Gastroesophageal sphincter (tissue), 4 donors: ENCODE measurements around the gene ATP2B2. TPM values are rescaled to one million over a fixed set of nuclear protein-coding genes. Genes with fewer than 3 reads are reported as not detected.
"Not testable (repeated sequence)": the region's sequence is repeated elsewhere in the genome, so short reads cannot be mapped to it uniquely, and the experiment has no call there.

ENCODE experiments used
- ATAC-seq: fragments of 150-250 bp; one replicate; pipeline ENCODE4 v1.9.1; 2016; ENCODE audit warnings: mild to moderate bottlenecking, moderate library complexity
- H3K27ac ChIP-seq, 4 donors: fragments of 200-600 bp; sonication (generic) in 3 of 4; 1 replicate in 3 of 4; 2 replicates in 1 of 4; pipeline ENCODE4 v1.5.1; 2016 to 2019
- H3K27me3 ChIP-seq: fragments of 200-600 bp; sonication (generic); one replicate; pipeline ENCODE4 v1.5.1; 2019
- H3K36me3 ChIP-seq, 2 donors: fragments of 200-600 bp; sonication (generic); one replicate each; pipeline ENCODE4 v1.5.1; 2019; ENCODE audit warnings: control low read depth in 1 of 2
- H3K4me1 ChIP-seq, 3 donors: fragments of 200-600 bp; sonication (generic); 1 replicate in 2 of 3; 2 replicates in 1 of 3; pipeline ENCODE4 v1.5.1; 2016 to 2019; ENCODE audit warnings: control low read depth in 2 of 3
- H3K4me3 ChIP-seq, 2 donors: fragments of 200-600 bp; sonication (generic); one replicate each; pipeline ENCODE4 v1.5.1; 2019; ENCODE audit warnings: mild to moderate bottlenecking in 1 of 2, moderate library complexity in 1 of 2
- H3K9me3 ChIP-seq, 3 donors: fragments of 200-600 bp; sonication (generic); one replicate each; pipeline ENCODE4 v1.5.1; 2017 to 2019; ENCODE audit warnings: control low read depth in 2 of 3
- EP300 ChIP-seq: sonication (generic); formaldehyde crosslinking; IDR thresholded peaks from one replicate; pipeline ENCODE4 v1.6.1; 2017; ENCODE audit warnings: antibody characterized with exemption, mild to moderate bottlenecking
- POLR2A ChIP-seq, 2 donors: fragments of 450-650 bp; IDR thresholded peaks; one replicate each; pipeline ENCODE4 v1.6.1; 2017; ENCODE audit warnings: antibody characterized with exemption in 2 of 2, mild to moderate bottlenecking in 2 of 2, moderate library complexity in 1 of 2
- POLR2AphosphoS5 ChIP-seq: sonication (generic); formaldehyde crosslinking; IDR thresholded peaks from one replicate; pipeline ENCODE4 v1.6.1; 2017; ENCODE audit warnings: antibody characterized with exemption
- WGBS, 2 donors: methylation state at CpG; one replicate each; pipeline ENCODE4 v1.1.5; 2018; ENCODE audit warnings: low coverage in 1 of 2; 5-methylcytosine and 5-hydroxymethylcytosine counted together
- total RNA-seq, 4 donors: library from RNA; depleted of rRNA; stranded (reverse); fragments of >200 nt; gene quantifications; one replicate each; pipeline ENCODE4 v1.1.0, GENCODE V29; 2016
- TF ChIP-seq, protein P1 (sequence below), 4 experiments: fragments of 200-600 bp in 2 of 4; fragments of 450-650 bp in 2 of 4; sonication (generic) in 1 of 4; IDR thresholded peaks; one replicate each; pipeline ENCODE4 v1.5.1; 2017 to 2019; ENCODE audit warnings: antibody characterized with exemption in 4 of 4, mild to moderate bottlenecking in 2 of 4, moderate library complexity in 2 of 4

The ATP2B2 gene
- total RNA-seq, 4 donors from 2014 or later: 0.13 to 0.30 (median 0.27) TPM; not detected in 1

DNA sequence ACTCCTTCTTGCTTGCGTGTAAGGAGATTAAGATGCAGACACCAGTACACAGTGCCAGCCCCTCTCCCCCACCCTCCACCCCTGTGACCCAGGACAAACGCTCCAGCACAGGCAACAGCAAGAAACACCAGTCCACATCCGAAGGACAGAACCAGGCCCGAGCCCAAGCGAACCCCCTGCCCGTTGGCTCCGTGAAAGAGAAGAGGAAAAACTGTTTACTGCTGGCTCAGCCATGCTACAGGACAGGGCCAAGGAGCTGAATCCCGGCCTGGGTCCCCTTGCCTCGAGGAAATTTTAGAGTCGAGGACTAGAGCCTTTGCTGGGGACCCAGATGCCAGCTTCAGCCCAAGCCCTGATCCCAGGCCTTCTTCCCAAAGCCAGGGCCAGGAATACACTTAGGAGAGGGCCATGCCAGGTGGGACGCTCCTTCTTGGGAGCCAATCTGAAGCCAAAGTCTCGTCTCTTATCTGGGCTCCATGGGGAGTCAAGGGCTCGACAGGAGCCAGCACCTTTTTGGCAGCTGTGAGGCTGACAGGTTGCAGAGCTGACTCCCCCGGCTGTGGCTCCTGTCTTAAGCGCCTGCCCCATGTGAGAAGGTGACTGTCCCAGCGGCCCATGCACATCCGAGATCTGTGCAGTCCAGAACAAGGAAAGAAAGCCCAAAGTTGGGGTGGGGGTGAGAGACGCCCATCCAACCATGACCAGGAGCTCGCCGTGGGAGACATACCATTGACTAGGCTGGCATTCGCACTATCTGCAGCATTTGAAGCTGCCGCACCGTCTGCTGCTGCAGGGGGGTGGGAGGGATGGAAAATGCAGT lies 120.6 kb downstream of the ATP2B2 start:
- H3K27ac ChIP-seq: no peak overlapping the region
- ATAC-seq: no peak
- TF ChIP-seq POLR2AphosphoS5 (no peak), POLR2A (IDR thresholded peaks at IDR 0.05) (no peak), EP300 (no peak)
- TF ChIP-seq, protein P1, sequence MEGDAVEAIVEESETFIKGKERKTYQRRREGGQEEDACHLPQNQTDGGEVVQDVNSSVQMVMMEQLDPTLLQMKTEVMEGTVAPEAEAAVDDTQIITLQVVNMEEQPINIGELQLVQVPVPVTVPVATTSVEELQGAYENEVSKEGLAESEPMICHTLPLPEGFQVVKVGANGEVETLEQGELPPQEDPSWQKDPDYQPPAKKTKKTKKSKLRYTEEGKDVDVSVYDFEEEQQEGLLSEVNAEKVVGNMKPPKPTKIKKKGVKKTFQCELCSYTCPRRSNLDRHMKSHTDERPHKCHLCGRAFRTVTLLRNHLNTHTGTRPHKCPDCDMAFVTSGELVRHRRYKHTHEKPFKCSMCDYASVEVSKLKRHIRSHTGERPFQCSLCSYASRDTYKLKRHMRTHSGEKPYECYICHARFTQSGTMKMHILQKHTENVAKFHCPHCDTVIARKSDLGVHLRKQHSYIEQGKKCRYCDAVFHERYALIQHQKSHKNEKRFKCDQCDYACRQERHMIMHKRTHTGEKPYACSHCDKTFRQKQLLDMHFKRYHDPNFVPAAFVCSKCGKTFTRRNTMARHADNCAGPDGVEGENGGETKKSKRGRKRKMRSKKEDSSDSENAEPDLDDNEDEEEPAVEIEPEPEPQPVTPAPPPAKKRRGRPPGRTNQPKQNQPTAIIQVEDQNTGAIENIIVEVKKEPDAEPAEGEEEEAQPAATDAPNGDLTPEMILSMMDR (IDR thresholded peaks at IDR 0.05): no peak
- no peaks in the 10 kb centered on the region for H3K4me1 ChIP-seq
- no peak overlapping the region for H3K4me3 ChIP-seq
- peaks cover 0 to 42% (median 0%) of the 10 kb centered on the region in 3 donors for H3K9me3 ChIP-seq
- peaks cover 26% of the 10 kb centered on the region for H3K27me3 ChIP-seq
- WGBS, 2 donors: 96 to 100% methylated on average over 2 to 4 of the region's 23 CpGs
- no peaks in the 10 kb centered on the region for H3K36me3 ChIP-seq

- Histone ChIP-seq H3K27me3 (peaks cover 26% of the 10 kb centered on the region), H3K9me3 (peaks cover 0 to 33% (median 0%) of the 10 kb centered on the region in 3 donors), H3K36me3 (no peaks in the 10 kb centered on the region), H3K4me1 (no peaks in the 10 kb centered on the region), H3K4me3 (no peak overlapping the region), H3K27ac (no peak overlapping the region)
- no peak for ATAC-seq
- TF ChIP-seq EP300 (no peak), POLR2A (IDR thresholded peaks at IDR 0.05) (no peak), POLR2AphosphoS5 (no peak)
- TF ChIP-seq, protein P1 (IDR thresholded peaks at IDR 0.05): no peak
- 88 to 100% methylated on average over 1 of the region's 4 CpGs for WGBS, 2 donors
Observed at GRCh38 chr3:10383850-10384248, 121.5 kb downstream of the ATP2B2 start.

GRCh38 chr3:10382892-10383849 lies 122.2 kb downstream of the ATP2B2 start:
- Histone ChIP-seq H3K4me3 (no peak overlapping the region), H3K36me3 (no peaks in the 10 kb centered on the region), H3K27ac (no peak overlapping the region), H3K27me3 (peaks cover 26% of the 10 kb centered on the region), H3K4me1 (no peaks in the 10 kb centered on the region), H3K9me3 (peaks cover 0 to 26% (median 0%) of the 10 kb centered on the region in 3 donors)
- TF ChIP-seq POLR2A (IDR thresholded peaks at IDR 0.05): no peak
- TF ChIP-seq, protein P1 (IDR thresholded peaks at IDR 0.05): no peak
- TF ChIP-seq EP300: no peak
- no peak for TF ChIP-seq POLR2AphosphoS5
- WGBS, 2 donors: 58 to 63% methylated on average over 4 of the region's 4 CpGs
- no peak for ATAC-seq

- not testable (repeated sequence) for H3K4me1 ChIP-seq, ATAC-seq, H3K36me3 ChIP-seq, H3K27ac ChIP-seq, H3K4me3 ChIP-seq
- H3K9me3 ChIP-seq: peaks cover 0 to 19% (median 0%) of the 10 kb centered on the region in 3 donors
- 100% methylated on average over 3 of the region's 3 CpGs; no CpG with 5 or more reads in 1 of the 2 donors for WGBS, 2 donors
- peaks cover 26% of the 10 kb centered on the region for H3K27me3 ChIP-seq
Observed at GRCh38 chr3:10382445-10382844, 122.9 kb downstream of the ATP2B2 start.

GRCh38 chr3:10381336-10381735 lies 124.0 kb downstream of the ATP2B2 start:
- Histone ChIP-seq H3K27me3 (peaks cover 23% of the 10 kb centered on the region), H3K36me3 (no peaks in the 10 kb centered on the region), H3K9me3 (peaks cover 0 to 8% (median 0%) of the 10 kb centered on the region in 3 donors), H3K27ac (no peak overlapping the region), H3K4me3 (no peak overlapping the region), H3K4me1 (peaks cover 0 to 8% (median 0%) of the 10 kb centered on the region in 3 donors)
- no peak for ATAC-seq
- WGBS, 2 donors: 40 to 64% methylated on average over 2 of the region's 4 CpGs
- TF ChIP-seq, protein P1 (IDR thresholded peaks at IDR 0.05): no peak
- no peak for TF ChIP-seq POLR2AphosphoS5
- no peak for TF ChIP-seq EP300
- no peak for TF ChIP-seq POLR2A (IDR thresholded peaks at IDR 0.05)
